H9 (cell line): Measurements from ENCODE around the gene SRC. TPM values are rescaled to one million over a fixed set of nuclear protein-coding genes. Genes with fewer than 3 reads are reported as not detected.

Source experiments
- DNase-seq: peaks from one replicate; pipeline ENCODE4 v3.0.0-alpha.2; 2017
- H2AFZ ChIP-seq: one replicate; pipeline ENCODE4 v1.6.1; 2013; ENCODE audit warnings: mild to moderate bottlenecking, low read length, control low read depth, moderate library complexity
- H2AK5ac ChIP-seq: 2 replicates; pipeline ENCODE4 v1.6.1; 2013; ENCODE audit warnings: low read length, control low read depth, mixed read lengths; ENCODE audit not compliant: insufficient read length
- H2BK120ac ChIP-seq: one replicate; pipeline ENCODE4 v1.6.1; 2013; ENCODE audit warnings: low read depth, mild to moderate bottlenecking, low read length, control low read depth, inconsistent platforms; ENCODE audit not compliant: poor library complexity, severe bottlenecking
- H2BK12ac ChIP-seq: 2 replicates; pipeline ENCODE4 v1.6.1; 2013; ENCODE audit warnings: low read length, control low read depth, mixed read lengths, low read depth; ENCODE audit not compliant: insufficient read length
- H2BK15ac ChIP-seq: 2 replicates; pipeline ENCODE4 v1.6.1; 2013; ENCODE audit warnings: low read depth, low read length, control low read depth
- H2BK20ac ChIP-seq: one replicate; pipeline ENCODE4 v1.6.1; 2013; ENCODE audit warnings: low read depth, mild to moderate bottlenecking, low read length, control low read depth, inconsistent platforms; ENCODE audit not compliant: poor library complexity, severe bottlenecking
- H2BK5ac ChIP-seq: 2 replicates; pipeline ENCODE4 v1.6.1; 2013; ENCODE audit warnings: low read length, control low read depth, mixed read lengths; ENCODE audit not compliant: insufficient read length
- H3K14ac ChIP-seq: 2 replicates; pipeline ENCODE4 v1.6.1; 2013; ENCODE audit warnings: low read length, control low read depth; ENCODE audit not compliant: insufficient read depth
- H3K18ac ChIP-seq: 2 replicates; pipeline ENCODE4 v1.6.1; 2013; ENCODE audit warnings: low read depth, mild to moderate bottlenecking, mixed read lengths, low read length, control low read depth; ENCODE audit not compliant: insufficient read length
- H3K23ac ChIP-seq: 2 replicates; pipeline ENCODE4 v1.6.1; 2013; ENCODE audit warnings: low read length, control low read depth, mixed read lengths, low read depth; ENCODE audit not compliant: insufficient read length
- H3K23me2 ChIP-seq: 2 replicates; pipeline ENCODE4 v1.6.1; 2013; ENCODE audit warnings: low read depth, mild to moderate bottlenecking, mixed read lengths, low read length, control low read depth; ENCODE audit not compliant: insufficient read length, poor library complexity, severe bottlenecking
- H3K27ac ChIP-seq: 2 replicates; pipeline ENCODE4 v1.5.1; 2013; ENCODE audit warnings: low read length, control low read depth, mixed read lengths, low read depth; ENCODE audit not compliant: insufficient read length
- H3K27me3 ChIP-seq: 2 replicates; pipeline ENCODE4 v1.6.1; 2013; ENCODE audit warnings: low read length, control low read depth, inconsistent platforms; ENCODE audit not compliant: insufficient read depth
- H3K4ac ChIP-seq: 2 replicates; pipeline ENCODE4 v1.6.1; 2013; ENCODE audit warnings: low read depth, mild to moderate bottlenecking, control low read depth, inconsistent platforms, low read length, moderate library complexity
- H3K4me1 ChIP-seq: 2 replicates; pipeline ENCODE4 v1.6.1; 2013; ENCODE audit warnings: low read length, control low read depth, inconsistent platforms; ENCODE audit not compliant: insufficient read depth
- H3K4me2 ChIP-seq: 2 replicates; pipeline ENCODE4 v1.6.1; 2013; ENCODE audit warnings: low read length, control low read depth, mixed read lengths; ENCODE audit not compliant: insufficient read length, insufficient read depth
- H3K56ac ChIP-seq: 2 replicates; pipeline ENCODE4 v1.6.1; 2013; ENCODE audit warnings: low read depth, mild to moderate bottlenecking, mixed read lengths, low read length, control low read depth; ENCODE audit not compliant: insufficient read length
- H3K79me1 ChIP-seq: 2 replicates; pipeline ENCODE4 v1.6.1; 2013; ENCODE audit warnings: low read depth, mild to moderate bottlenecking, moderate library complexity, low read length, control low read depth, inconsistent platforms; ENCODE audit not compliant: insufficient read depth, poor library complexity, severe bottlenecking
- H3K79me2 ChIP-seq: 2 replicates; pipeline ENCODE4 v1.6.1; 2013; ENCODE audit warnings: low read length, control low read depth, inconsistent platforms; ENCODE audit not compliant: insufficient read depth
- H3K9ac ChIP-seq: 2 replicates; pipeline ENCODE4 v1.6.1; 2013; ENCODE audit warnings: low read length, control low read depth, mixed read lengths; ENCODE audit not compliant: insufficient read length; ENCODE audit errors: extremely low read depth
- H3K9me3 ChIP-seq: one replicate; pipeline ENCODE4 v1.6.1; 2013; ENCODE audit warnings: low read depth, low read length, inconsistent platforms; ENCODE audit not compliant: control insufficient read depth
- H3T11ph ChIP-seq: one replicate; pipeline ENCODE4 v1.6.1; 2013; ENCODE audit warnings: mild to moderate bottlenecking, low read length, control low read depth, inconsistent platforms
- H4K20me1 ChIP-seq: one replicate; pipeline ENCODE4 v1.6.1; 2013; ENCODE audit not compliant: control insufficient read depth, insufficient read length, insufficient read depth
- H4K5ac ChIP-seq: 2 replicates; pipeline ENCODE4 v1.6.1; 2013; ENCODE audit warnings: low read depth, mild to moderate bottlenecking, mixed read lengths, low read length, control low read depth; ENCODE audit not compliant: insufficient read length
- H4K8ac ChIP-seq: replicated peaks from 2 replicates; pipeline ENCODE4 v1.6.1; 2013; ENCODE audit warnings: low read length, control low read depth, mixed read lengths, low read depth; ENCODE audit not compliant: insufficient read length
- H4K91ac ChIP-seq: 2 replicates; pipeline ENCODE4 v1.6.1; 2013; ENCODE audit warnings: low read depth, mild to moderate bottlenecking, moderate library complexity, mixed read lengths, low read length, control low read depth; ENCODE audit not compliant: insufficient read length
- H3K27ac Mint-ChIP-seq, 3 experiments: 2 replicates in 2 of 3; 3 replicates in 1 of 3; pipeline ENCODE4 v1.8.0; 2020 to 2021; ENCODE audit warnings: mixed read lengths in 3 of 3, mild to moderate bottlenecking in 1 of 3, moderate library complexity in 1 of 3
- H3K27me3 Mint-ChIP-seq: 2 replicates; pipeline ENCODE4 v1.8.0; 2021; ENCODE audit warnings: low read depth, mild to moderate bottlenecking, moderate library complexity, mixed read lengths
- H3K36me3 Mint-ChIP-seq, 3 experiments: 2 replicates in 2 of 3; 3 replicates in 1 of 3; pipeline ENCODE4 v1.8.0; 2020 to 2021; ENCODE audit warnings: low read depth in 3 of 3, mixed read lengths in 3 of 3; ENCODE audit not compliant: insufficient read depth in 1 of 3
- H3K4me1 Mint-ChIP-seq, 2 experiments: 2 replicates each; pipeline ENCODE4 v1.8.0; 2020; ENCODE audit warnings: mixed read lengths in 2 of 2
- H3K4me3 Mint-ChIP-seq, 2 experiments: 2 replicates in 1 of 2; 3 replicates in 1 of 2; pipeline ENCODE4 v1.8.0; 2020 to 2021; ENCODE audit warnings: mild to moderate bottlenecking in 2 of 2, mixed read lengths in 2 of 2, moderate library complexity in 1 of 2
- H3K9me3 Mint-ChIP-seq, 2 experiments: 2 replicates in 1 of 2; 3 replicates in 1 of 2; pipeline ENCODE4 v1.8.0; 2020; ENCODE audit warnings: mild to moderate bottlenecking in 2 of 2, mixed read lengths in 2 of 2, moderate library complexity in 1 of 2
- CTCF ChIP-seq: fragments of 200-600 bp; sonication (generic); conservative IDR thresholded peaks from 3 replicates; pipeline ENCODE4 v1.8.0; 2021; ENCODE audit warnings: antibody characterized with exemption, mild to moderate bottlenecking
- WGBS: extraction: QIAGEN DNeasy Blood & Tissue Kit; methylation state at CpG from one replicate; pipeline ENCODE4 v1.1.7; 2013; ENCODE audit warnings: missing lambda C conversion rate, low lambda C conversion rate, mixed read lengths; ENCODE audit not compliant: insufficient read length; ENCODE audit errors: extremely low coverage; 5-methylcytosine and 5-hydroxymethylcytosine counted together
- total RNA-seq: library from RNA; stranded (reverse); gene quantifications from 2 replicates; pipeline ENCODE4 v1.2.1, GENCODE V29; 2021

The SRC gene
- total RNA-seq, 1 experiment from 2014 or later = 44.5 TPM

DNA sequence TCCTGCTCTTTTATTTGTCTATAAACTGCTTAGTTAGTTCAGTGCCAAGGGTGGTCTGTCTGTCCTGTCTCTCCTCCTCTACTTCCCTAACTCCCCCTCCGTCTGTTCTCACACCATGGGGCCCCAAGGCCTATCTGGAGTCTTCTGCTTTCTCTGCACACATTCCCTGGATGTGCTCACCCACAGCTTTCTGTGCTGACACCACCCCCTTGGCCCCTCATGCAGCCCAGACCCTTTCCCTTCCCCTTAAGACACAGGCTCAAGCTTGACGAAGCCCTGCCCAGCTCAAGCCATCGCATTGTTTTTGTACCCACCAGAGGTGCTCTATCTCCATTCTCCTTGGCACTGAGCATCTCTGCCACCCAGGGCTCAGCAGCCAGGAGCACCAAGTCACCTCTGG is 97.0 kb downstream of the SRC start:
- Histone ChIP-seq H2BK15ac (no peak overlapping the region), H3K27me3 (no peaks in the 10 kb centered on the region), H4K20me1 (no peaks in the 10 kb centered on the region), H4K91ac (no peak overlapping the region), H3K23ac (no peak overlapping the region), H2BK20ac (no peak overlapping the region), H3K9me3 (no peaks in the 10 kb centered on the region), H3K14ac (peak overlapping the region; percentile 13; the same call in 1 of the 2 replicates), H3K23me2 (no peaks in the 10 kb centered on the region), H3K27ac (no peak overlapping the region), H3K79me2 (no peaks in the 10 kb centered on the region), H3K4me2 (no peak overlapping the region), H2AK5ac (no peak overlapping the region), H2AFZ (no peak overlapping the region), H3K4ac (no peak overlapping the region), H4K5ac (no peak overlapping the region), H3K9ac (no peak overlapping the region), H3K79me1 (no peaks in the 10 kb centered on the region), H2BK12ac (no peak overlapping the region), H3K18ac (no peak overlapping the region), H3T11ph (no peak overlapping the region), H2BK5ac (no peak overlapping the region), H4K8ac (no peak overlapping the region), H3K56ac (no peak overlapping the region), H2BK120ac (no peak overlapping the region), H3K4me1 (no peaks in the 10 kb centered on the region; the same call in 1 of the 2 replicates)
- Mint-ChIP-seq H3K4me3 (no peak overlapping the region), H3K9me3 (no peaks in the 10 kb centered on the region), H3K27me3 (peaks cover 5% of the 10 kb centered on the region), H3K27ac (no peak overlapping the region), H3K36me3 (no peaks in the 10 kb centered on the region), H3K4me1 (peaks cover 17 to 19% of the 10 kb centered on the region in 2 experiments)
- no peak for TF ChIP-seq CTCF
- WGBS = no CpG with 5 or more reads among the region's 3 CpGs
- DNase-seq = no peak
